Suprapubic skin (tissue), 4 donors: Measurements from ENCODE around the gene H6PD. TPM values are rescaled to one million over a fixed set of nuclear protein-coding genes. Genes with fewer than 3 reads are reported as not detected.

Source experiments
- DNase-seq, 2 donors: peaks; one replicate each; pipeline ENCODE4 v3.0.0-alpha.2; 2019; ENCODE audit warnings: low spot score in 2 of 2
- H3K27ac ChIP-seq: fragments of 200-600 bp; sonication (generic); one replicate; pipeline ENCODE4 v1.5.1; 2019
- H3K27me3 ChIP-seq: fragments of 200-600 bp; sonication (generic); one replicate; pipeline ENCODE4 v1.5.1; 2019
- H3K36me3 ChIP-seq: fragments of 200-600 bp; sonication (generic); one replicate; pipeline ENCODE4 v1.5.1; 2019
- H3K4me1 ChIP-seq: fragments of 200-600 bp; sonication (generic); one replicate; pipeline ENCODE4 v1.5.1; 2019
- H3K4me3 ChIP-seq: fragments of 200-600 bp; sonication (generic); one replicate; pipeline ENCODE4 v1.5.1; 2019; ENCODE audit warnings: mild to moderate bottlenecking
- H3K9me3 ChIP-seq: fragments of 200-600 bp; sonication (generic); one replicate; pipeline ENCODE4 v1.5.1; 2019
- CTCF ChIP-seq, 2 donors: fragments of 200-600 bp in 1 of 2; fragments of 450-650 bp in 1 of 2; sonication (generic) in 1 of 2; IDR thresholded peaks; one replicate each; pipeline ENCODE4 v1.5.1; 2016 to 2019; ENCODE audit warnings: antibody characterized with exemption in 2 of 2, mild to moderate bottlenecking in 1 of 2, moderate library complexity in 1 of 2
- EP300 ChIP-seq: sonication (generic); formaldehyde crosslinking; IDR thresholded peaks from one replicate; pipeline ENCODE4 v1.6.1; 2017; ENCODE audit warnings: antibody characterized with exemption
- POLR2A ChIP-seq, 2 donors: fragments of 450-650 bp; IDR thresholded peaks; one replicate each; pipeline ENCODE4 v1.6.1; 2017; ENCODE audit warnings: antibody characterized with exemption in 2 of 2, mild to moderate bottlenecking in 2 of 2, moderate library complexity in 2 of 2
- POLR2AphosphoS5 ChIP-seq, 3 donors: sonication (generic); formaldehyde crosslinking; IDR thresholded peaks; one replicate each; pipeline ENCODE4 v1.6.1; 2017; ENCODE audit warnings: antibody characterized with exemption in 3 of 3
- WGBS: methylation state at CpG from one replicate; pipeline ENCODE4 v1.1.5; 2018; 5-methylcytosine and 5-hydroxymethylcytosine counted together
- total RNA-seq, 4 donors: library from RNA; depleted of rRNA; stranded (reverse); fragments of >200 nt; gene quantifications; one replicate each; pipeline ENCODE4 v1.1.0, GENCODE V29; 2016

Gene H6PD
- total RNA-seq, 4 donors from 2014 or later: 83.6 to 130 (median 106) TPM

- Histone ChIP-seq H3K27me3 (no peaks in the 10 kb centered on the region), H3K4me1 (no peaks in the 10 kb centered on the region), H3K36me3 (peaks cover 52% of the 10 kb centered on the region), H3K9me3 (no peaks in the 10 kb centered on the region), H3K4me3 (no peak overlapping the region), H3K27ac (no peak overlapping the region)
- no peak for TF ChIP-seq CTCF (IDR thresholded peaks at IDR 0.05)
- TF ChIP-seq POLR2A (IDR thresholded peaks at IDR 0.05): no peak
- TF ChIP-seq EP300: no peak
- TF ChIP-seq POLR2AphosphoS5 (IDR thresholded peaks at IDR 0.05): no peak
- DNase-seq: peak in 1 of 2 donors; percentile 66
- 96% methylated on average over 15 of the region's 50 CpGs for WGBS
These were observed 29.7 kb downstream of the H6PD start for GRCh38 chr1:9263984-9264872.

GRCh38 chr1:9265037-9265436, 30.5 kb downstream of the H6PD start:
- Histone ChIP-seq H3K9me3 (no peaks in the 10 kb centered on the region), H3K27ac (no peak overlapping the region), H3K27me3 (no peaks in the 10 kb centered on the region), H3K36me3 (peaks cover 60% of the 10 kb centered on the region), H3K4me3 (no peak overlapping the region), H3K4me1 (peaks cover 6% of the 10 kb centered on the region)
- 94% methylated on average over 10 of the region's 10 CpGs for WGBS
- DNase-seq: no peak
- TF ChIP-seq POLR2A (IDR thresholded peaks at IDR 0.05) (no peak), CTCF (IDR thresholded peaks at IDR 0.05) (no peak), EP300 (no peak), POLR2AphosphoS5 (IDR thresholded peaks at IDR 0.05) (no peak)

- Histone ChIP-seq H3K4me3 (no peak overlapping the region), H3K27me3 (no peaks in the 10 kb centered on the region), H3K36me3 (peaks cover 60% of the 10 kb centered on the region), H3K9me3 (no peaks in the 10 kb centered on the region), H3K27ac (no peak overlapping the region), H3K4me1 (peaks cover 13% of the 10 kb centered on the region)
- WGBS: 85% methylated on average over 7 of the region's 12 CpGs
- no peak for DNase-seq
- TF ChIP-seq POLR2AphosphoS5 (IDR thresholded peaks at IDR 0.05): no peak
- TF ChIP-seq CTCF (IDR thresholded peaks at IDR 0.05): no peak
- TF ChIP-seq POLR2A (IDR thresholded peaks at IDR 0.05): no peak
- TF ChIP-seq EP300: no peak
These were observed 31.4 kb downstream of the H6PD start for GRCh38 chr1:9265968-9266367.

- no peak for TF ChIP-seq POLR2AphosphoS5 (IDR thresholded peaks at IDR 0.05)
- TF ChIP-seq EP300: no peak
- no peak for TF ChIP-seq CTCF (IDR thresholded peaks at IDR 0.05)
- no peak for TF ChIP-seq POLR2A (IDR thresholded peaks at IDR 0.05)
- H3K36me3 ChIP-seq: peaks cover 54% of the 10 kb centered on the region
These were observed 32.7 kb downstream of the H6PD start for GRCh38 chr1:9267352-9267686.

GRCh38 chr1:9267827-9268581, 33.4 kb downstream of the H6PD start:
- Histone ChIP-seq H3K27me3 (no peaks in the 10 kb centered on the region), H3K27ac (no peak overlapping the region), H3K36me3 (peaks cover 47% of the 10 kb centered on the region), H3K4me3 (no peak overlapping the region), H3K9me3 (no peaks in the 10 kb centered on the region), H3K4me1 (peaks cover 13% of the 10 kb centered on the region)
- no peak for DNase-seq
- WGBS: 94% methylated on average over 6 of the region's 7 CpGs
- TF ChIP-seq CTCF (IDR thresholded peaks at IDR 0.05) (no peak), POLR2A (IDR thresholded peaks at IDR 0.05) (no peak), EP300 (no peak), POLR2AphosphoS5 (IDR thresholded peaks at IDR 0.05) (no peak)

More at GRCh38 chr1:9267352-9267686, 32.7 kb downstream of the H6PD start:
- H3K27me3 ChIP-seq: no peaks in the 10 kb centered on the region
- DNase-seq: no peak
- no peak overlapping the region for H3K27ac ChIP-seq
- H3K9me3 ChIP-seq: no peaks in the 10 kb centered on the region
- no peak overlapping the region for H3K4me3 ChIP-seq
- WGBS: 70% methylated on average over 6 of the region's 7 CpGs
- H3K4me1 ChIP-seq: peaks cover 13% of the 10 kb centered on the region
